HFF-Myc (cell line): ENCODE measurements around the gene FYCO1.

ENCODE experiments used
- DNase-seq: peaks from one replicate; pipeline ENCODE4 v3.0.0-alpha.2; 2011; ENCODE audit warnings: low read depth; ENCODE audit errors: extremely low read depth
- H3K4me3 ChIP-seq: replicated peaks from 2 replicates; pipeline ENCODE4 v1.5.1; 2011; ENCODE audit warnings: low read depth, mild to moderate bottlenecking, control low read depth, low read length
- CTCF ChIP-seq: IDR thresholded peaks from 2 replicates; pipeline ENCODE4 v1.5.1; 2012; ENCODE audit warnings: mild to moderate bottlenecking, low read depth, low read length, control low read depth; ENCODE audit errors: missing control alignments

FYCO1 gene

GRCh38 chr3:46021516-46021915 lies 25.9 kb upstream of the FYCO1 start:
- no peak overlapping the region for H3K4me3 ChIP-seq
- no peak for DNase-seq

GRCh38 chr3:46020766-46021510 lies 25.3 kb upstream of the FYCO1 start:
- TF ChIP-seq CTCF, result no peak
- no peak for DNase-seq
- H3K4me3 ChIP-seq, result no peak overlapping the region

More at GRCh38 chr3:46021516-46021915, 25.9 kb upstream of the FYCO1 start:
- TF ChIP-seq CTCF, result no peak

- H3K4me3 ChIP-seq, result no peak overlapping the region
- no peak for DNase-seq
- TF ChIP-seq CTCF, result no peak
Measured at GRCh38 chr3:46019707-46020106, 24.1 kb upstream of the FYCO1 start.

- no peak for TF ChIP-seq CTCF
- H3K4me3 ChIP-seq, result no peak overlapping the region
- no peak for DNase-seq
Measured at GRCh38 chr3:46017720-46018119, 22.1 kb upstream of the FYCO1 start.

GRCh38 chr3:46013316-46014094 lies 17.9 kb upstream of the FYCO1 start:
- no peak for DNase-seq
- no peak for TF ChIP-seq CTCF
- no peak overlapping the region for H3K4me3 ChIP-seq

GRCh38 chr3:46012246-46012645 lies 16.6 kb upstream of the FYCO1 start:
- TF ChIP-seq CTCF, result no peak
- DNase-seq, result no peak
- no peak overlapping the region for H3K4me3 ChIP-seq
